ENCODE data around the gene CA4.

CA4 gene

DNA sequence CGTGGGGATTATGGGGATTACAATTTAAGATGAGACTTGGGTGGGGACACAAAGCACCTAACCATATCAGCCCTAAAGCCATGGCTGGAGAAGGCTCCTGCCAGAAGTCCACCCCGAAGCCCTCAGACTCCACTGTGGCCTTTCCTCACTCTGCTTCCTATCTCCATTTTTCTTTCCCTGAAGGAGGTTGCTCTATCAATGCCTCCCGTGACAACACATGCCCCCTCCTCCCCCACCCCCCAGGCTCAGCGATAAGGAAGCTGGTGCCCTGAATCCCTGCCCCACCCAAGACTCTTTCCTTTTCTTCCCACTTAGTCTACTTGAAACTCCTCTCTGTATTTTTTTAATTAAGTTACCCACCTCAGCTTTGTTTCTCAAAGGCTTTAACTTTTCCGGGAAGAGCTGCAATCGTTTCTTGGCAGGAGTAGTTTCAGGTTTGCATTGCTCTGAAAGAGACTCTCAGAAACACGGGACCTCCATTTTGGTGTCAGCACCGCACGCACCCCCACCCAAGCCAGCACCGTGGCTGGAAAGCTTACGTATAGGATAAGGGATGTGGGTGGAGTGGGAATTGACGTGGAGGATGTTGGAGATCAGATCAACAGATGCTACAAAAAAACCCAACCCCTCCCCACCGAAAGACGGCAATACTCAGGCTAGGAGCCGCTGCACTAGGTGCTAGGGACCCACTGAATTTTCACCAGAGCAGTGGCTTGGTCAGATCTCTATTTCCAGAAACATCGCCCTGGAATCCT lies 15.2 kb upstream of the CA4 start:
- no peak for DNase-seq (ENCODE audit: low read depth, low spot score)
- Histone ChIP-seq H3K4me3 (ENCODE audit: low read length) (peak overlapping the region; percentile 87; the same call in 1 of the 2 replicates), H3K36me3 (ENCODE audit: control insufficient read depth, insufficient read depth, low read length) (no peaks in the 10 kb centered on the region), H3K27ac (ENCODE audit: low read length) (no peak overlapping the region), H3K9me3 (ENCODE audit: control insufficient read depth, insufficient read depth, low read length) (no peaks in the 10 kb centered on the region), H3K27me3 (ENCODE audit: control insufficient read depth, insufficient read depth, low read length) (peaks cover 23% of the 10 kb centered on the region), H3K4me1 (ENCODE audit: control insufficient read depth, insufficient read depth, low read length) (0 out of 2 replicates have a peak, but pooled peaks cover 1% of the 10 kb centered on the region)
- no CpG with 5 or more reads among the region's 16 CpGs for WGBS (ENCODE audit: insufficient coverage, insufficient read length)

DNA sequence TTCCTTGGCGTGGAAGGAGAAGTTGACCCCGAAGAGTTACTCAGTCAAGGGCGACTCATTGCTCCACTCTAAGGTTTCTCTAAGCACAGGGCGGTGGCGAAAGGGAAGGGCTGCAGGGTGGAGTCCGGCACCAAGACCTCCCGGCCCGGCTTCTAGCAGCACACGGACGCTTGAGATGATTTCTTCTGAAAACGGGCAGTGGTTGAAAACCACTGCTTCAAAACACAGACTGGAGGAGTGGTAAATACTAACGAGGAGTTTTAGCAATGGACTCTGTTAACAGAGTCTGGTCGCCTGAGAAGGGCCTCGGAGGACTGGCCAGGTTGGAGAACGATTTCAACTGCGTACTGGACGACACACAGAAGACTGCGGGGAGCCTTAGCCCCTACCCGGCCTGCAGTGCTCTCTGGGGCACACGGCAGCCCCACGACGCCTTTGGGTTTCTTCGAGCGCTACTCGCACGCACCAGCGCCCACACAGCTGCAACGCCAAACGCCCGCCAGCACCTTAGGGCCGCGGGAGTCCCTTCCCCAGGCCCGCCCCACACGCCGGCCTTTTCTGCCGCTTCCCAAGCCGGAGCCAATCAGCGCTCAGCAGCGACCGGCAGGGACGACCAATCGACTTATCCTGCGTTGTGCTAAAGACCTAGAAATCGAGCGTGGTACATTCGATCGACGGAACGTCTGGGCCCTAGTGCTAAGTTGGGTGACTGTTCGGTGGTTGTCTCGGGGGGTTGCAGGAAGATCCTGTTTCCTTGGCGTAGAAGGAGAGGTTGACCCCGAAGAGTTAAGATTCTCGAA lies 14.4 kb upstream of the CA4 start:
- H3K27me3 ChIP-seq (ENCODE audit: control insufficient read depth, insufficient read depth, low read length), result peaks cover 30% of the 10 kb centered on the region
- H3K4me3 ChIP-seq (ENCODE audit: low read length), result peak overlapping the region; percentile 87
- WGBS (ENCODE audit: insufficient coverage, insufficient read length), result no CpG with 5 or more reads among the region's 54 CpGs
- no peaks in the 10 kb centered on the region for H3K36me3 ChIP-seq (ENCODE audit: control insufficient read depth, insufficient read depth, low read length)
- peak; percentile 70 for DNase-seq (ENCODE audit: low read depth, low spot score)
- no peak overlapping the region for H3K27ac ChIP-seq (ENCODE audit: low read length)
- no peaks in the 10 kb centered on the region for H3K9me3 ChIP-seq (ENCODE audit: control insufficient read depth, insufficient read depth, low read length)
- H3K4me1 ChIP-seq (ENCODE audit: control insufficient read depth, insufficient read depth, low read length), result 0 out of 2 replicates have a peak, but pooled peaks cover 1% of the 10 kb centered on the region

DNA sequence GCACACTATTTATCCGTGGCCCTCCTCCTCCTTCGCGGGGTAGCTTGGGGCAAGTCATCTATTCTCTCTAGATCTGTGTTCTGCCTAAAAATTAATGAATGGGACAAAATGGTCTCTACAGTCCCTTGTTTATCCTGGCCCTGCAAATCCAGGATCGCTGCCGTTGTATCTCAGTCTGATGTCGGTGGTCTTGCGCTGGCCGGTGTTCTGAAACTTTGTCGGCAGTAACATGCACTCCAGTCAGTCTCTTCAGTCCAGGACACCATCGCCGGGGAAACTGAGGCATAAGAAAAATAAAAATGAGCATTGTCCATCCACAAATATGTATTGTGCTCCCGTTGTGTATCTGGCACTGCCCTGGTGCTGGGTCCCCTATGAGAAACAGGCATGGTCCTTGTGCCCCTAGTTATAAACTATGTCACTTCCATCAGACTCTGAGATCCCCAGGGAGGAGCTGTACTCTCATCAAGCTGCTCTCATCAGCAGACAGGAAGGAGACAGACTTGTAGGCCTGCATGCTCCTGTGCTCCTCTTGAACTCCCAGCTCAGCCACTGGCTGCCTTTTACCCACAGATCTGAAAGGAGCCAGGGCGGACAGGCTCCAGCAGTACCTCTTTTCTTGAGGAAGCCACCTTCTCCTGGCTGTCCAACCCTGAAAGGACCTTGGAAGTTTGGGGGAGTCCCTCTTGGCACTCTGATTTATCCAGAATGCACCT lies 13.7 kb upstream of the CA4 start:
- no peak for DNase-seq (ENCODE audit: low read depth, low spot score)
- Histone ChIP-seq H3K36me3 (ENCODE audit: control insufficient read depth, insufficient read depth, low read length) (no peaks in the 10 kb centered on the region), H3K4me3 (ENCODE audit: low read length) (no peak overlapping the region; the same call in 1 of the 2 replicates), H3K9me3 (ENCODE audit: control insufficient read depth, insufficient read depth, low read length) (no peaks in the 10 kb centered on the region), H3K27me3 (ENCODE audit: control insufficient read depth, insufficient read depth, low read length) (peaks cover 37% of the 10 kb centered on the region), H3K4me1 (ENCODE audit: control insufficient read depth, insufficient read depth, low read length) (peaks cover 4% of the 10 kb centered on the region; the same call in 1 of the 2 replicates), H3K27ac (ENCODE audit: low read length) (no peak overlapping the region)
- no CpG with 5 or more reads among the region's 13 CpGs for WGBS (ENCODE audit: insufficient coverage, insufficient read length)

DNA sequence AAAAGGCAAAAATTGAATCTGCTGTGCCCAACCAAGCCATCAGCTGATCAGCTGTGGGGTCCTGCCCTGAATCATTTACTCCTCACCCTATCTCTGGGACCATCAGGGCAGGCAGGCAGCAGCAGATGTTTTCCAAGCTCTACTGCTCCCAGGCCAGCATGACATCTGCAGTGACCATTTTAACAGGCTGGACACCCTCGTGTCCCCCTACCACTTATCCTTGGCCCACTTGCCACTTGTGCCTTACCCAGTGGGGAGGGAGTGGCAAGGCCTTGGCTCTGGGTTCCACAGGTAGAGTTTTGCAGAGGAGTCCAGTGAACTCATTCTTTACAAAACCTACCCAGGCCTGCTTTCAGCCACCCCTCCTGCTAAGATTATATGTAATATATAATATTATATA lies 12.0 kb upstream of the CA4 start:
- H3K4me3 ChIP-seq (ENCODE audit: low read length), result no peak overlapping the region
- peaks cover 44% of the 10 kb centered on the region for H3K27me3 ChIP-seq (ENCODE audit: control insufficient read depth, insufficient read depth, low read length)
- H3K27ac ChIP-seq (ENCODE audit: low read length), result no peak overlapping the region
- no peak for DNase-seq (ENCODE audit: low read depth, low spot score)
- no peaks in the 10 kb centered on the region for H3K36me3 ChIP-seq (ENCODE audit: control insufficient read depth, insufficient read depth, low read length)
- WGBS (ENCODE audit: insufficient coverage, insufficient read length), result no CpG with 5 or more reads among the region's 1 CpG
- no peaks in the 10 kb centered on the region for H3K9me3 ChIP-seq (ENCODE audit: control insufficient read depth, insufficient read depth, low read length)
- peaks cover 9% of the 10 kb centered on the region; the same call in 1 of the 2 replicates for H3K4me1 ChIP-seq (ENCODE audit: control insufficient read depth, insufficient read depth, low read length)

DNA sequence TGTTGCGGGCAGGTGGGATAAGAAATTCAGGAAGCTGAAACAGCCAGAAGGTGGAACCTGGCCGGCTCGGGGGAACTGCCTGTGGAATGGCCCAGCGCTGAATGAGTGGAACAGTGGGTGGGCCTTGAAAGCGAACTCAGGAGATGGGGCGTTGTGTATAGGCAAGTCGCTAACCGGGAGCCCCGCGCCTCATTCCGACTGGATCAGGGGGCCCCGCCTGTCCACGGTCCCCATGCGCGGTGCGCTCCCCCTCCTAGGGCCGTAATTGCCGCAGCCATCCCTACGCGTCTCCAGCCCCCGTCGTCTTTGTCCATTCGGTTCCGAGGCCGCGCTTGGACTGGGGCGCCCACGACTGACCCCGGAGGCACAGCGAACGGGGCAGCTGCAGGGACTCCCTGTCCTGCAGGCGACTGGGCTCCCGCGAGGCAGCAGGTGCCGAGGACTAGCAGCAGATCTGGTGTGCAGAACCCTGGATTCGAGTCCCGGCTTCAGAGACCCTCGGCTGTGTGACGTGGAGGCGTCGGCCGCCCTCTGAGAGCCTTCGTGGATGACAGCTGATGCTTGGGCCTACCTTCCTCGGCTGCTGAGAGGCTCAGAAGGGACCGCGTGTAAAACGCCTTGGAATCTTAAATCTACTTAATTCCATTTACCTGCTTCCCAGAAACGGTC lies 10.9 kb upstream of the CA4 start:
- WGBS (ENCODE audit: insufficient coverage, insufficient read length), result no CpG with 5 or more reads among the region's 48 CpGs
- peak overlapping the region; percentile 19; the same call in 1 of the 2 replicates for H3K4me3 ChIP-seq (ENCODE audit: low read length)
- H3K4me1 ChIP-seq (ENCODE audit: control insufficient read depth, insufficient read depth, low read length), result peaks cover 12% of the 10 kb centered on the region; the same call in 1 of the 2 replicates
- peaks cover 44% of the 10 kb centered on the region for H3K27me3 ChIP-seq (ENCODE audit: control insufficient read depth, insufficient read depth, low read length)
- no peak overlapping the region for H3K27ac ChIP-seq (ENCODE audit: low read length)
- no peaks in the 10 kb centered on the region for H3K36me3 ChIP-seq (ENCODE audit: control insufficient read depth, insufficient read depth, low read length)
- no peaks in the 10 kb centered on the region for H3K9me3 ChIP-seq (ENCODE audit: control insufficient read depth, insufficient read depth, low read length)
- no peak for DNase-seq (ENCODE audit: low read depth, low spot score)

DNA sequence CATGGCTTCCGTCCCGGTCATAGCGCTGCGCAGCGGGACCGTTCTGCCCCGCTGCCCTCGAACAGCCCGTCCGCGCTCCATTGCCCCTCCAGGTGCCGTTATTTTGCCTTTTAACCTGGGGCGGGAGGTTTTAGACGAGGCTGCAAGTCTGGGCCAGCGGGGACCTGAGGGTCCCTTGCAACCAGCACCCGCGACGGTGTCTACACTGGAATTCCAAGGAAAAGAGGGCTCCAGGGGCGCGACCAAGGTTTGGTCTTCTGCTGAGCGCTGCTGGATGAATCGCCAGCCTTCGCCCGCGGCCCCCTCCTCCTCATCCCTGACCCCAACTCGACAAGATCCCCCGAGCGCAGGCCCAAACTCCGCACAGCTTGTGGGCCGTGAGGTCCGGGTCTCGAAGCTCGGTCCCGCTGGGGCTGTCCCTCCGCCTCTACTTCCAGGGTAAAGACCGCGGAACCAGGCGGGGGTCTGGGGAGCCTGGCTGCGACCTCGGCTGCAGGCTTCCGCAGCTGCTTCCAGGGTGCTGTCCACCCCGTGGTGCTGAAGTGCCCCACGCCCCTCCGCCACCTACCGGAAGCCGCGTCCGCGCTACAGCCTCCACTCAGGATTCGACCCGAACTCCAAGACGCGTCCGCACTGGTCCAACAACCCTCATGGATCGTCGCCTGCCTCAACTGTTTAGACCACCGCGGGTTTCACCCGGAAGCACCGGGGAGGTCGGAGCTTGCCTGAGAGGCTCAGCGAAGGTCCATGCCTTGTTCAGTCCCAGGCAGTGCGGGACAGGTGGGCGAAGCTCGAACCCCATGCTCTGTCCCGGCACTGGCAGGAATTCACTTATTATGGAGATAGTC lies 10.1 kb upstream of the CA4 start:
- H3K4me3 ChIP-seq (ENCODE audit: low read length), result no peak overlapping the region; the same call in 1 of the 2 replicates
- no peak for DNase-seq (ENCODE audit: low read depth, low spot score)
- no peaks in the 10 kb centered on the region for H3K9me3 ChIP-seq (ENCODE audit: control insufficient read depth, insufficient read depth, low read length)
- peaks cover 12% of the 10 kb centered on the region; the same call in 1 of the 2 replicates for H3K4me1 ChIP-seq (ENCODE audit: control insufficient read depth, insufficient read depth, low read length)
- no CpG with 5 or more reads among the region's 66 CpGs for WGBS (ENCODE audit: insufficient coverage, insufficient read length)
- H3K27me3 ChIP-seq (ENCODE audit: control insufficient read depth, insufficient read depth, low read length), result peaks cover 44% of the 10 kb centered on the region
- no peak overlapping the region for H3K27ac ChIP-seq (ENCODE audit: low read length)
- H3K36me3 ChIP-seq (ENCODE audit: control insufficient read depth, insufficient read depth, low read length), result no peaks in the 10 kb centered on the region

DNA sequence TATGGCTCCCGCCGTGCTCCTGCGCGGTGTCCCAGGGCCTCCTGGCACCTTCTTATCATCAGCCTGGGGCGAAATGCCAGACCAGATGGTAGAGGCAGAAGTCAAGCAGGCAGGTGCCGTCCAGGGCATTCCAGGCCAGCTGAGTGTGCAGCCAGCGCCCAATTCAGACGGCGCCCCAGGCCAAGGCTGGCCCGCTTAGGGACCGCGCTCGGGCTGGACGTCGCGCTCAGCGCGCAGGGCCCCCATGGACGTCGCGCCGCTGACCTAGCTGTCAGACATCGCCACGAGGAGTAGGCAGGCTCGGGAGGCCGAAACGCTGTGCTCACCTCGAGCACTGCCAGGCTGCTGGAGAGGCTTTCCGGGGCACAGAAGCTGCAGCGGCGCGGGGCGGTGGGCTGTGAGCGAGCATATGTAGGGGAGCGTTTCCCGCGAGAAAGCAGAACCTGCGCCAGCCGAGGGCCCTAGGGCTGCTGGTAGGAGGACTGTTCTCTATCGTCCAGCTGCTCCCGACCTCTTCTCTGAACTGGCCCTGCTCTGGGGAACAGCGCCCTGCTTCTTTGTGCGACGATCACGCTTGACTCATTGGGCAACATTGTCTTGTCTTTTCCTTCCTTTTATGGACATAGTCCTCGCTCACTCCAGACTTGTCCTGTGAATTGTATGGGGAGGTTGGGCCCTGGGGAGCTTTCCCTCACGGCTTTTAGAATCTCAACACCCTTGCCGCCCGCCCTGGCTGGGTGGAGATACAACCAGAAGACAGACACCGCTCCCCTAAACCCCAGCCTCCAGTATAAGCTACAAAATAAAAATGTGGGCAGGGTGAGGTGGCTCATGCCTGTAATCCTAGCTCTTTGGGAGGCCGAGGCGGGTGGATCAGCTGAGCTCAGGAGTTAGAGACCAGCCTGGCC lies 8.4 kb upstream of the CA4 start:
- Histone ChIP-seq H3K9me3 (ENCODE audit: control insufficient read depth, insufficient read depth, low read length) (no peaks in the 10 kb centered on the region), H3K27ac (ENCODE audit: low read length) (no peak overlapping the region), H3K4me1 (ENCODE audit: control insufficient read depth, insufficient read depth, low read length) (peaks cover 12% of the 10 kb centered on the region; the same call in 1 of the 2 replicates), H3K27me3 (ENCODE audit: control insufficient read depth, insufficient read depth, low read length) (peaks cover 40% of the 10 kb centered on the region), H3K36me3 (ENCODE audit: control insufficient read depth, insufficient read depth, low read length) (no peaks in the 10 kb centered on the region), H3K4me3 (ENCODE audit: low read length) (peak overlapping the region; percentile 4; the same call in 1 of the 2 replicates)
- WGBS (ENCODE audit: insufficient coverage, insufficient read length), result no CpG with 5 or more reads among the region's 52 CpGs
- DNase-seq (ENCODE audit: low read depth, low spot score), result no peak

DNA sequence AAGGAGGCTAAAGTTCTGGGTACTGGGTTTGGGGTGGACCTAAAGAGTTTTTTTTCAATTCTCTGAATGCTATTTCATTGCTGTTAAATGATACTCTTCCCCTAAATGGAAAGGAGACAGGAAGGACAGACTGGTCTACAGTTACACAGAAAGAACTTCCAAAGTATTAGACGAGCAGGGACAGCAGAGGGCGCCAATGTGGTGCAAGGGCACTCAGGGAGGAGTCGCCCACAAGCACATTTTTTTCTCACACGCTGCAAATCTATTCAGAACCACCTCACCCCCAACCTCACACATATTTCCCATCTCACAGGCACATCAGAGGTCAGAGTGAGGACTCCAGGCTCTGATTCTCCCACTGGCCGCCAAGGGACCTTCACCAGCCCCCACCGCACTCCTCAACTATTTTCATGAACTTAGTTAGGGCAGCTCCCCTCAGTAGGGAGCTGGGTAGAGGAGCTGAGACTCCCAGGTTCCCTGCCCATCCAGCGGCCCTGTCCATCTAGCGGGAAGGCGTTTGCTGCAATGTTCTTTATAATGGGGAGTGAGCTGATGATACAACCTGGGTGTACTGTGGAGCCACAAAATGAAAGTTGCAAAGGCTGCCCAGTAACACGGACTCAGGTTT lies 6.8 kb upstream of the CA4 start:
- no CpG with 5 or more reads among the region's 10 CpGs for WGBS (ENCODE audit: insufficient coverage, insufficient read length)
- no peaks in the 10 kb centered on the region for H3K36me3 ChIP-seq (ENCODE audit: control insufficient read depth, insufficient read depth, low read length)
- peaks cover 37% of the 10 kb centered on the region for H3K27me3 ChIP-seq (ENCODE audit: control insufficient read depth, insufficient read depth, low read length)
- DNase-seq (ENCODE audit: low read depth, low spot score), result peak; percentile 84
- H3K9me3 ChIP-seq (ENCODE audit: control insufficient read depth, insufficient read depth, low read length), result no peaks in the 10 kb centered on the region
- H3K27ac ChIP-seq (ENCODE audit: low read length), result no peak overlapping the region
- H3K4me3 ChIP-seq (ENCODE audit: low read length), result no peak overlapping the region
- peaks cover 12% of the 10 kb centered on the region; the same call in 1 of the 2 replicates for H3K4me1 ChIP-seq (ENCODE audit: control insufficient read depth, insufficient read depth, low read length)

All from iPS DF 6.9 (cell line).